NCI-H146 (cell line): Measurements from ENCODE around the gene SARS1.
"Not testable (repeated sequence)": the region's sequence is repeated elsewhere in the genome, so short reads cannot be mapped to it uniquely, and the experiment has no call there.

Experiments used
- DNase-seq: peaks from one replicate; lab custom pipeline; 2025; lab: John Stamatoyannopoulos, UW

Gene SARS1

DNA sequence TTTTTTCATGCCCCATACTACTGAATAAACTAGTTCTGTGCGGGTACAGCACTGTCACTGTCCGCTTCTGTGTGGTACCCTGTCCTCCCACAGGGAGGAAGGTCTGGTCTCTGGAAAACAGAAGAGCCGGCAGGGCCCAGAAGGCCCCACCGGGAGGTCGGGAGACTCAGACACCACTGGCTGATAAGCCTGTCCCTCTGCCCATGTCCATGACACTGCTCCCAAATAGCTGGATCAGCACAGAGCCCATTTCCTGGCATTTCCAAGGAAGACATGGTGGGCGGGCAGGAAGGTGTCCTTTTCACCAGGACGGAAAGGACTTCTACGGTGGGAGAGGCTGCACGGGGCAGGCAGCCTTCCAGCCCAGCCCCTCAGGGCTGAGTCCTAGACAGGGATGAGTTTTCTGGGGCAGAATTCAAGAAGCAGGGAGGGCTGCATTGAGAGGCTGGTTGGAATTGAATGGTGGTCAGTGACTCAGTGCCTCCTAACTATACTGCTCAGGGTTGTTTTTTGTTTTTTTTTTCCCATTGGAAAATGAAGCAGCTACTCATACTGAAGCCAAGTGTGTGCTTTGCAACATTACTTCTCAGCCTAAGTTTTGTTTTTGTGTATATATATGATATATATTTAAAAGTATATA, 62.1 kb downstream of the SARS1 start:
- DNase-seq = no peak

DNA sequence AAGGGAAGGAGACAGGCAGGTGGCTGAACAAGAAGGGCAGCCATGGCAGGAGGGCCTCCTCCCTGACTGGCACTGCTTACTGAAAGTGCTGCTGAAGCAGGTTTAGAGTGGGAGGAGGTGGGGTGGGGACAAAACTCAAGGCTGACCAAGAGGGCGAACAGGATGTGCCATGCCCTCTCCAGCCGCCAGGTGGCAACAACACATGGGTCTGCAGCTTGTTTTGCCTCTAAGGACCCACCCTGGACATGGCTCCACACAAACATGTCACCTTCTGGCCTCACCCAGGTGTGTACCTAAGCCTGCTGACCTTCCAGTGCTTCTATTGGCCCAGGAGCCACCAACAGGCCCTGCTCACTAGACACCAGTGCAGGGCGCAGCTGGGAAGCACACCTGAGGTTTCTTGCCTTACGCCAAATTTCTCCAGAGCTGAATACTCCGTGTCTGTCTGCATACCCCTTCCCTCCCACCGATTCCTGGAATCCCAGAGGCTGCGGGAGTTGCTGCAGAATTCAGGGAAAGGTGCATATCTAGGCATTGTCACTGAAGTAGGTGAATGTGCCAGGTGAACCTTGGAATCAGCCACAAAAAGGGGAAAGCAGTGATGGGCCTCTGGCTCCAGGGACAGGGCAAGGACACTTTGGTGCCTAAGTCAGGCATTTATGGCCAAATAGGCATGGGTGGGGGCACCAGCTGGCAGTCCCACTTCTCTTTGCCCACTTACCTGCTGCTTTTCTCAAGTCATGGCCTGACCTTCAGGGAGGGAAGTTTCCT, 63.9 kb downstream of the SARS1 start:
- peak; percentile 76 for DNase-seq

DNA sequence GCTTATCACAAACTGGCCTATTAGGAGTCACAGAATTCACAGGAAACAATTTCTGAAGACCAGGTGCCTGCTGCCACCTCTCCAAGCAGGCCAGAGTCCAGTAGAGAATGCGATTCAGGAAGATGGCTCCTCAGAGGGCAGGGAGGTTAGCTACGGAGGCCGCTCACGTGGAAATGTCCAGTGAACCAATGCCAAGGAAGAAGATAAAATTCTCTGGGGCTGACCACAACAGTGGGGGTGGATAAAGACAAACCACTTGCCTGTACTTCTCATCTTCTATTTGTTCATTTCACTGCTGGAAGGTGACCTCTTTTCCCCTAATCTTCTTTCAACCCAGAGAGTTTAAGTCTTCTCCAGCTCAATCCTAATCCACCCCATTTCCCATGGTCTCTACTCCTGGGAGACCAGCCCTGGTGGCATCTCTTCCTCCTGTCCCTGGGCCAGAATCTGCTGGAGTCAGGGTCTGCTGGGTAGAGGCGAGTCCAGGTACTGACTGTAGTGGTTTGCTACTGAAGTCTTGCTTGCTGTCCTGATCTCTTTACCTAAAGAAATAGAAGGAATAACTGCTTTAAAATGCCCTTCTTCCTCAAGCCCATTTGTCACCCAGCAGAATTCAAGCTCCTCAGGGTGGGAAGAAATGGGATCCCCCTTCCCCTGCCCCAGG, 66.0 kb downstream of the SARS1 start:
- no peak for DNase-seq

DNA sequence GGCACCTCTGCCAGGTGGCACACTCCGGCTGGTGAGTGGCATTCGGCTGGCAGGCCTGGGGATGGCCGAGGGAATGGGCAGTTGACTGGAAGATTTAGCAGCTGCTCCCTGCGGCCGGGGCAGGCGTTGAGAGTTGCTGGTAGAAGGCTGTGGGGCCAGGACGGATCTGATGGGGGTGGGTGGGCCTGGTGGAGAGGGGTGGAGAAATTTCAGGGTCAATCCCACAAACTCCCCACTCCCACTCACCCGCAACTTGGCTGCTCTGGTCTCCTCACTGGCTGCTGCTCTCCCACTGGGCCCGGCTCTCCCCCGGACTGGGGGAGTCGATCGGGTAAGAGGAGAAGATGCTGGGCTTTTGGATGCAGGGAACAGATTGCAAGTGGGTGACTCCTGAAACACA, 67.1 kb downstream of the SARS1 start:
- DNase-seq = no peak

DNA sequence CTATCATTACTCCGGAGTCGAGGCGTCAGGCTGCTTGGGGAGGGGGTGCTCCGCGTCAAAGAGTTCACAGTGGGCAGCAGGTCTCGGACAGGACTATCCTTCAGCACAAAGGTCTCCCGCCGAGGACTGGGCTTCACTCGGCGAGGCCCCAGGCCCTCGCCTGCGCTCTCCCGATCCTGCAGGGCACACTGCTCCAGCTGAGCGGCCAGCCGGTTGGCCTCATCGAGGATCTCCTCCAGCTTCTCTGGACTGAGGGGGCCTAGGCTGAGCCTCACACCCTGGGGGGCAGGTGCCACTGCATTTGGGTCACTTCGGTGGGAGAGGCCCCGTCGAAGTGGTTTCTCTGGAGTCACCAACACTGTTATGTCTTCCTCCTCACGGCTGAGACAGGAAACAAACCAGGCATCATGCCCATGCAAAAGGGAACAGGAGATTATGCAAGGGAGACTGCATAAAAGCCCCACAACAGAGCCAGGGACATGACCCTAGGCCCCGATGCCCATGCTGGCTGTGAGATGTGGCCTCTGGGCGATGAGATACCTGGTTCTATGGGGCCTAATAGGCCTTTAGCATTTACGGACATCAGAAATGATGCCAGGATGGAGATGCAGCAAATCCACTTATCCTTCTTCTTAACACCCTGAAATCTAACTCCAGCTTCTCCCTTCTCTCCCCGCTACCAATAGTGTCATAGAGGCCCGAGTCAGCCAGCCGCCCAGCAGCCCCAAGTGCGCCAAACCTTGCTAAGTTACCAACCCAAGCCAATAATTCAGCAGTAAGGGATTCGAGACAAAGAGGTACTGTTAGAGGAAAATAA, 68.2 kb downstream of the SARS1 start:
- no peak for DNase-seq

DNA sequence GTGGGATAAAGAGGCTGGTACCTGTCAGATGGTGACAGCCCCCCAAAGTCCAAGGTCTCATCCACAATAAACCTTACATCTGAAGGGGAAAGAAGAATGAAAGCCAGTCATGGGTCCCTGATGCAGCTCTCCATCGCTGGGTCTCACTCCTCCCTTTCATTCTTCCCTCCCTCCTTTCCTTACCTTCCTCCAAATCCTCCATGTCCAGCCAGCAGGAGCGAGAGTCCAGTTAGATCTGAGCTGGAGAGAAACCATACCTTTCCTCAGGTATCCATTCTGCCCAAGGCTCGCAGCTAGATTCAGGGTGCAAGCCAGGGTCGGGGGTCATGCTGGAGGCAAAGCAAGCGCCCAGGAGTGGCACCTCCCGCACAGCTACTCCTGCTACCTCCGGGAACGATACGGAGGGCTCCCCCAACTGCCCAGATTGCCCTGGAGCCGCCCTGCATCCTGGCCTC, 68.8 kb downstream of the SARS1 start:
- DNase-seq = peak; percentile 53

DNA sequence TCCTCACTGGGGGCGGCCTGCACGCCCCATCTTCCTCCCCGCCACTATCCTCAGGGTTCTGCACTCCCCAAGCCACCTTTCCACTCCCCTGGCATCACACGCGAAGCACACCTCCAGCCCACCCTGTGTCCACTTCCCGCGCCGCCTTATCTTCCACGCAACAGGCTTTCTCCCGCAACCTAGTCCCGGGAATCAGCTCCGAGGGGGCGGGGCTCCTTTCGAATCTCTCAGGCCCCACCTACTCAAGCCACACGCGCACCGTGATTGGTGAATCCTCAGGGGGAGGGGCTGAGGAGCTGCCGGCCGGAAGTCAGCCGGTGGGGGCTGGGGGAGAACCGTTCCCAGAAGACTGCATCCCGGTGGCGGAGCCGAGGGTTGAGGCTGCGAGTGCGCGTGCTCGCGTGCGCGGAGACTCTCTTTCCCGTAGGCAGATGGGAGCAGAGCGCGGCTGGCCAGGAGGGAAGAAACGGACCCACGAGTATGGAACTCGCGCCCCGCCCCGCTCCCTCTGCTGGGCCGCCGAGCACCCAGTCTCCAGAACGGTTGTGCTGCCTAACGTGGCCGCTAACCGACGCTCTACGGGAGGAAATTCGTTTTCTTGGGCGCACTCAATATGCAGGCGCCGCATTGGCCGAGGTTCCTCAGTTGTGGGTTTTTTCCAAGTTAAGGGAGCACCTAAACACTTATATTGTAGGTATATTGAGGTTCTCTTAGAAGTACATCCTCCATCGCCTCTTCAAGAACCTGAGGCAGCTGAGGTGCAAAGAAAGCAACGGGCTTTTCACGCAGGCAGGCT, 69.4 kb downstream of the SARS1 start, which contains the start of gene PSRC1:
Gene PSRC1 (minus strand): TSS at position 194 of the 796 bp plus-strand sequence.
- DNase-seq = peak; percentile 97

DNA sequence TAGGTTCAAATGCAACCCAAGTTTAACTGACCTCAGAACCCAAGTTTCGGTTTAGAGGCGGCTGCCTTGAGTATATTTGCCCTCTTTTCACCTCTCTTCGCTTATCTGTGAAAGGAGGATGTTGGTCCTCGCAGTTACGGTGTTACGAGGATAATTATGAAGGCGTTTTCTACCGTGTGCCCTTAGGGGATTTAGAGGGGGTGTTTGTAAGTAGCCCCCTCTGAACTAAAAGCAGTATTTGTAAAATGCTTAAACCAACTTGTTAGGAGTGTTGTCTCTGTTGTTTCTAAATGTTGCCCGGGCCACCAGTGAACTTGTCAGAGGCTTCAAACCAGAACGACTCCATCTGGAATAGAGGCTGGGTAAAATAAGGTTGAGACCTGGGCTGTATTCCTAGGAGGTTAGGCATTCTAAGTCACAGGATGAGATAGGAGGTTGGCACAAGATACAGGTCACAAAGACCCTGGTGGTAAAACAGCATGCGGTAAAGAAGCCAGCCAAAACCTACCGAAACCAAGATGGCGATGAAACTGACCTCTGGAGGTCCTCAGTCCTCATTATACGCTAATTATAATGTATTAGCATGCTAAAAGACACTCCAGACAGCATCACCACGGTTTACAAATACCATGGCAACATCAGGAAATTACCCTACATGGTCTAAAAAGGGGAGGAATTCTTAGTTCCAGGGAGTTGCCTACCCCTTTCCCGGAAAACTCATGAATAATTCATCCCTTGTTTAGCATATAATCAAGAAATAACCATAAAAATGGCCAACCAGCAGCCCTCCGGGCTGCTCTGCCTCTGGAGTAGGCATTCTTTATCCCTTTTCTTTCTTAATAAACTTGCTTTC, 70.3 kb downstream of the SARS1 start:
- DNase-seq = peak; percentile 42

DNA sequence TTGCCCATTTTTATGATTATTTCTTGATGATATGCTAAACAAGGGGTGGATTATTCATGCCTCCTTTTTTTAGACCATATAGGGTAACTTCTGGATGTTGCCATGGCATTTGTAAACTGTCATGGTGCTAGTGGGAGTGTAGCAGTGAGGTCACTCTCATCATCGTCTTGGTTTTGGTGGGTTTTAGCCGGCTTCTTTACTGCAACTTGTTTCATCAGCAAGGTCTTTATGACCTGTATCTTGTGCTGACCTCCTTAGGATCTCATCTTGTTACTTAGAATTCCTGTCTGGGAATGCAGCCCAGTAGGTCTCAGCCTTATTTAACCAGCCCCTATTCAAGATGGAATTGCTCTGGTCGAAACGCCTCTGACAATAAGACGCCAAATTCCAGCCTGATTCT, 73.0 kb downstream of the SARS1 start:
- DNase-seq = not testable (repeated sequence)
